Thoracic aorta (tissue), 2 donors: ENCODE results near the gene KCNIP1. TPM values are rescaled to one million over a fixed set of nuclear protein-coding genes. Genes with fewer than 3 reads are reported as not detected.

Source experiments
- ATAC-seq: fragments of 150-250 bp; one replicate; pipeline ENCODE4 v1.8.0; 2017; ENCODE audit warnings: low read depth; ENCODE audit not compliant: insufficient number of reproducible peaks, low FRiP score
- DNase-seq: peaks from one replicate; pipeline ENCODE4 v3.0.0-alpha.2; 2020; ENCODE audit warnings: low spot score
- H3K27ac ChIP-seq, 2 donors: fragments of 200-600 bp; sonication (generic); 1 replicate in 1 of 2; 2 replicates in 1 of 2; pipeline ENCODE4 v1.5.1; 2016; ENCODE audit warnings: mild to moderate bottlenecking in 2 of 2, moderate library complexity in 2 of 2
- H3K27me3 ChIP-seq: fragments of 200-600 bp; sonication (generic); replicated peaks from 2 replicates; pipeline ENCODE4 v1.6.0; 2016; ENCODE audit warnings: mild to moderate bottlenecking; ENCODE audit not compliant: insufficient read depth
- H3K36me3 ChIP-seq: fragments of 200-600 bp; sonication (generic); one replicate; pipeline ENCODE4 v1.5.1; 2016
- H3K4me1 ChIP-seq, 2 donors: fragments of 200-600 bp; sonication (generic); 1 replicate in 1 of 2; 2 replicates in 1 of 2; pipeline versions ENCODE4 v1.5.1 to v1.6.0; 2016; ENCODE audit warnings: low read depth in 2 of 2, mild to moderate bottlenecking in 1 of 2; ENCODE audit not compliant: control insufficient read depth in 1 of 2
- H3K4me3 ChIP-seq: fragments of 200-600 bp; sonication (generic); 2 replicates; pipeline ENCODE4 v1.5.1; 2016; ENCODE audit warnings: mild to moderate bottlenecking
- H3K9me3 ChIP-seq: fragments of 200-600 bp; sonication (generic); 2 replicates; pipeline ENCODE4 v1.5.1; 2016
- CTCF ChIP-seq: fragments of 200-600 bp; sonication (generic); IDR thresholded peaks from one replicate; pipeline ENCODE4 v1.5.1; 2019; ENCODE audit warnings: antibody characterized with exemption
- total RNA-seq, 2 donors: library from RNA; depleted of rRNA; stranded (reverse); fragments of >200 nt; gene quantifications; one replicate each; pipeline versions ENCODE4 v1.1.0 to v1.2.3, GENCODE V29; 2016

KCNIP1 gene
- total RNA-seq, 2 donors from 2014 or later = not detected

- ATAC-seq (no peak), DNase-seq (no peak)
- no peaks in the 10 kb centered on the region for H3K9me3 ChIP-seq
- peaks cover 11 to 13% of the 10 kb centered on the region in 2 donors for H3K4me1 ChIP-seq
- no peak for TF ChIP-seq CTCF
- H3K36me3 ChIP-seq = no peaks in the 10 kb centered on the region
- H3K27me3 ChIP-seq = no peaks in the 10 kb centered on the region
- no peak overlapping the region for H3K4me3 ChIP-seq
- no peak overlapping the region for H3K27ac ChIP-seq
These were observed 244.0 kb downstream of the KCNIP1 start for GRCh38 chr5:170747851-170748250.

- no peak for DNase-seq
These were observed 245.2 kb downstream of the KCNIP1 start for GRCh38 chr5:170748951-170749471.

GRCh38 chr5:170749911-170750431, 246.2 kb downstream of the KCNIP1 start:
- no peaks in the 10 kb centered on the region for H3K36me3 ChIP-seq
- ATAC-seq (no peak), DNase-seq (no peak)
- H3K4me3 ChIP-seq = no peak overlapping the region
- H3K27me3 ChIP-seq = no peaks in the 10 kb centered on the region
- peaks cover 4 to 10% of the 10 kb centered on the region in 2 donors for H3K4me1 ChIP-seq
- H3K9me3 ChIP-seq = no peaks in the 10 kb centered on the region
- TF ChIP-seq CTCF = no peak
- H3K27ac ChIP-seq = no peak overlapping the region

More at GRCh38 chr5:170748951-170749471, 245.2 kb downstream of the KCNIP1 start:
- Histone ChIP-seq H3K27me3 (no peaks in the 10 kb centered on the region), H3K4me1 (peaks cover 11 to 13% of the 10 kb centered on the region in 2 donors), H3K36me3 (no peaks in the 10 kb centered on the region), H3K9me3 (no peaks in the 10 kb centered on the region), H3K27ac (no peak overlapping the region), H3K4me3 (no peak overlapping the region)
- ATAC-seq = no peak
- no peak for TF ChIP-seq CTCF

GRCh38 chr5:170750791-170751190, 247.0 kb downstream of the KCNIP1 start:
- no peak overlapping the region for H3K27ac ChIP-seq
- no peaks in the 10 kb centered on the region for H3K36me3 ChIP-seq
- no peak for DNase-seq
- ATAC-seq = no peak
- H3K9me3 ChIP-seq = no peaks in the 10 kb centered on the region
- H3K4me3 ChIP-seq = no peak overlapping the region
- TF ChIP-seq CTCF = no peak
- H3K4me1 ChIP-seq = peaks cover 0 to 2% of the 10 kb centered on the region in 2 donors
- no peaks in the 10 kb centered on the region for H3K27me3 ChIP-seq

GRCh38 chr5:170751631-170752030, 247.8 kb downstream of the KCNIP1 start:
- ATAC-seq (no peak), DNase-seq (no peak)
- no peaks in the 10 kb centered on the region for H3K9me3 ChIP-seq
- no peaks in the 10 kb centered on the region for H3K27me3 ChIP-seq
- no peak overlapping the region for H3K4me3 ChIP-seq
- no peak overlapping the region for H3K27ac ChIP-seq
- H3K4me1 ChIP-seq = peaks cover 0 to 9% of the 10 kb centered on the region in 2 donors
- no peak for TF ChIP-seq CTCF
- H3K36me3 ChIP-seq = no peaks in the 10 kb centered on the region
